T-cell (primary cell): ENCODE results near the gene PADI2. TPM values are rescaled to one million over a fixed set of nuclear protein-coding genes. Genes with fewer than 3 reads are reported as not detected.

Experiments
- ATAC-seq, 4 experiments: fragments of 200-7000 bp in 3 of 4; fragments of 150-1000 bp in 1 of 4; cut with Tn5 transposase; replicated peaks in 1 of 4; 1 replicate in 3 of 4; 2 replicates in 1 of 4; pipeline ENCODE4 v1.10.0; 2021; ENCODE audit warnings: moderate library complexity in 3 of 4, mild to moderate bottlenecking in 2 of 4, moderate number of reproducible peaks in 1 of 4
- CTCF ChIA-PET, 2 donors: fragments of 300-600 bp; sonication (Branson Sonifier 250); formaldehyde crosslinking; loops; one replicate each; lab custom pipeline; 2022; ENCODE audit warnings: antibody characterized with exemption in 2 of 2; lab: Charles Lee
- POLR2A ChIA-PET, 2 donors: fragments of 300-600 bp; sonication (Branson Sonifier 250); formaldehyde crosslinking; loops; one replicate each; lab custom pipeline; 2022; ENCODE audit warnings: antibody characterized with exemption in 2 of 2; lab: Charles Lee
- DNase-seq, 35 experiments: peaks; one replicate each; pipeline versions ENCODE4 v3.0.0 to v3.0.0-alpha.2; 2013 to 2023
- H3K27ac ChIP-seq: one replicate; pipeline ENCODE4 v1.5.1; 2013; ENCODE audit warnings: low read length
- H3K27me3 ChIP-seq, 2 experiments: replicated peaks in 1 of 2; 1 replicate in 1 of 2; 2 replicates in 1 of 2; pipeline versions ENCODE4 v1.6.1 to v1.7.0; 2013; ENCODE audit warnings: low read length in 1 of 2, mixed read lengths in 1 of 2; ENCODE audit not compliant: control insufficient read depth in 2 of 2, insufficient read depth in 2 of 2; ENCODE audit errors: extremely low read depth in 1 of 2
- H3K36me3 ChIP-seq, 2 donors: 1 replicate in 1 of 2; 2 replicates in 1 of 2; pipeline versions ENCODE4 v1.6.1 to v1.7.0; 2013; ENCODE audit warnings: low read length in 1 of 2; ENCODE audit not compliant: control insufficient read depth in 2 of 2, insufficient read depth in 1 of 2; ENCODE audit errors: extremely low read depth in 1 of 2
- H3K4me1 ChIP-seq, 2 experiments: 1 replicate in 1 of 2; 2 replicates in 1 of 2; pipeline versions ENCODE4 v1.6.1 to v1.7.0; 2013; ENCODE audit warnings: low read length in 2 of 2, mixed read lengths in 1 of 2; ENCODE audit not compliant: insufficient read depth in 2 of 2, control insufficient read depth in 1 of 2; ENCODE audit errors: extremely low read depth in 1 of 2
- H3K4me3 ChIP-seq, 2 donors: 1 replicate in 1 of 2; 2 replicates in 1 of 2; pipeline versions ENCODE4 v1.5.1 to v1.7.0; 2013; ENCODE audit warnings: mild to moderate bottlenecking in 2 of 2, low read length in 1 of 2, moderate library complexity in 1 of 2; ENCODE audit not compliant: control insufficient read depth in 1 of 2; ENCODE audit errors: extremely low read depth in 1 of 2
- H3K9me3 ChIP-seq: 2 replicates; pipeline ENCODE4 v1.7.0; 2013
- H3K27ac Mint-ChIP-seq, 2 donors: one replicate each; pipeline ENCODE4 v1.8.0; 2020 to 2021; ENCODE audit warnings: mild to moderate bottlenecking in 2 of 2, mixed read lengths in 2 of 2
- H3K27me3 Mint-ChIP-seq, 2 donors: one replicate each; pipeline ENCODE4 v1.8.0; 2021 to 2022; ENCODE audit warnings: mixed read lengths in 2 of 2
- H3K36me3 Mint-ChIP-seq: one replicate; pipeline ENCODE4 v1.8.0; 2021; ENCODE audit warnings: mixed read lengths
- H3K4me1 Mint-ChIP-seq, 3 donors: one replicate each; pipeline ENCODE4 v1.8.0; 2020 to 2022; ENCODE audit warnings: mixed read lengths in 3 of 3, mild to moderate bottlenecking in 1 of 3
- H3K4me3 Mint-ChIP-seq, 3 donors: one replicate each; pipeline ENCODE4 v1.8.0; 2020 to 2022; ENCODE audit warnings: mild to moderate bottlenecking in 3 of 3, mixed read lengths in 3 of 3, moderate library complexity in 3 of 3
- H3K9me3 Mint-ChIP-seq, 3 donors: one replicate each; pipeline ENCODE4 v1.8.0; 2020 to 2022; ENCODE audit warnings: mixed read lengths in 3 of 3
- WGBS: methylation state at CpG from one replicate; pipeline ENCODE4 v1.1.5; 2013; ENCODE audit warnings: missing lambda C conversion rate; ENCODE audit not compliant: insufficient coverage; 5-methylcytosine and 5-hydroxymethylcytosine counted together
- total RNA-seq, 35 experiments: library from RNA in 6 of 35; stranded (reverse) in 6 of 35; fragments of 120-200 nt in 1 of 35; gene quantifications; one replicate each; pipeline versions ENCODE4 v1.2.1 to v1.2.4 and lab custom pipeline; 2013 to 2026

Gene PADI2
- total RNA-seq, 5 donors from 2014 or later (not counting 1 experiment from before 2014, with no cell fraction given), result 0.23 to 0.35 (median 0.30) TPM; not detected in 2

- ATAC-seq (no peak), DNase-seq (no peak)
- H3K27me3 ChIP-seq, result peaks cover 0 to 52% of the 10 kb centered on the region in 2 experiments
- H3K27me3 Mint-ChIP-seq, result peaks cover 36 to 44% of the 10 kb centered on the region in 2 donors
- no peak overlapping the region for H3K4me3 Mint-ChIP-seq
- H3K36me3 ChIP-seq, result no peaks in the 10 kb centered on the region
- H3K4me3 ChIP-seq, result no peak overlapping the region
- H3K27ac Mint-ChIP-seq, result no peak overlapping the region
- H3K9me3 Mint-ChIP-seq, result no peaks in the 10 kb centered on the region
- H3K9me3 ChIP-seq, result no peaks in the 10 kb centered on the region
- ChIA-PET CTCF (no interaction called here), POLR2A (no interaction called here)
- no peak overlapping the region for H3K27ac ChIP-seq
- WGBS, result 57% methylated on average over 4 of the region's 7 CpGs
- no peaks in the 10 kb centered on the region for H3K36me3 Mint-ChIP-seq
- H3K4me1 ChIP-seq, result no peaks in the 10 kb centered on the region
- H3K4me1 Mint-ChIP-seq, result no peaks in the 10 kb centered on the region
Observed at GRCh38 chr1:17112496-17113236, 6.6 kb downstream of the PADI2 start.

DNA sequence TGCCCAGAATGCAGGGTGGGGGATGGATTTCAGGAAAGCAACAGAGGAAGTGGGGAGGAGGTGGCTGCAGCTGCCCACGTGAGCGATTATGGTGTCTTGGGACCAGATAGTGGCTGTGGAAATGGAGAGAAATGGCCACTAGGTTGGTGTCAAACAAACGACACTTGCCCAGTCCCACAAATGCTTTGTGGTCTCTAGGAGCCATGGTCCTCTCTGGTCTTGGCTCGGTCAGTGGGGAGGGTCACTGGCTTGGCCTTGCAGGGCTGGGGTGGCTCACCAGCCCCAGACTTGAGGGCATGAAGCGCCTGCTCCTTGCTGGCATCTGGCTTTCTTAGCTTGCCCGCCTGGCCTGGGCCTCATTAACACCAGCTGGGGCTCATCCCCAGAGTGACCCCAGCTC, 7.2 kb downstream of the PADI2 start:
- WGBS, result 55% methylated on average over 6 of the region's 6 CpGs
- ATAC-seq (no peak), DNase-seq (no peak)
- ChIA-PET CTCF (no interaction called here), POLR2A (no interaction called here)
- Histone ChIP-seq H3K36me3 (no peaks in the 10 kb centered on the region), H3K4me3 (no peak overlapping the region), H3K4me1 (no peaks in the 10 kb centered on the region), H3K27me3 (peaks cover 0 to 54% of the 10 kb centered on the region in 2 experiments), H3K9me3 (no peaks in the 10 kb centered on the region), H3K27ac (no peak overlapping the region)
- no peaks in the 10 kb centered on the region for H3K4me1 Mint-ChIP-seq
- H3K9me3 Mint-ChIP-seq, result no peaks in the 10 kb centered on the region
- H3K4me3 Mint-ChIP-seq, result no peak overlapping the region
- H3K36me3 Mint-ChIP-seq, result no peaks in the 10 kb centered on the region
- H3K27ac Mint-ChIP-seq, result no peak overlapping the region
- H3K27me3 Mint-ChIP-seq, result peaks cover 34 to 41% of the 10 kb centered on the region in 2 donors

GRCh38 chr1:17110555-17110926, 8.7 kb downstream of the PADI2 start:
- no peaks in the 10 kb centered on the region for H3K4me1 Mint-ChIP-seq
- H3K4me3 Mint-ChIP-seq, result no peak overlapping the region
- no peak for ATAC-seq
- no peak overlapping the region for H3K4me3 ChIP-seq
- H3K9me3 Mint-ChIP-seq, result no peaks in the 10 kb centered on the region
- no peaks in the 10 kb centered on the region for H3K9me3 ChIP-seq
- no peaks in the 10 kb centered on the region for H3K36me3 ChIP-seq
- H3K4me1 ChIP-seq, result no peaks in the 10 kb centered on the region
- no peak for DNase-seq
- H3K27ac ChIP-seq, result no peak overlapping the region
- 90% methylated on average over 1 of the region's 2 CpGs for WGBS
- no peaks in the 10 kb centered on the region for H3K36me3 Mint-ChIP-seq
- POLR2A ChIA-PET, result no interaction called here
- peaks cover 0 to 49% of the 10 kb centered on the region in 2 experiments for H3K27me3 ChIP-seq
- peaks cover 26 to 37% of the 10 kb centered on the region in 2 donors for H3K27me3 Mint-ChIP-seq
- CTCF ChIA-PET, result no interaction called here
- no peak overlapping the region for H3K27ac Mint-ChIP-seq

GRCh38 chr1:17109892-17110554, 9.2 kb downstream of the PADI2 start:
- Mint-ChIP-seq H3K4me1 (no peaks in the 10 kb centered on the region), H3K27ac (no peak overlapping the region), H3K36me3 (no peaks in the 10 kb centered on the region), H3K4me3 (no peak overlapping the region), H3K9me3 (no peaks in the 10 kb centered on the region), H3K27me3 (peaks cover 21 to 32% of the 10 kb centered on the region in 2 donors)
- no peaks in the 10 kb centered on the region for H3K36me3 ChIP-seq
- ATAC-seq (no peak), DNase-seq (no peak)
- H3K27ac ChIP-seq, result no peak overlapping the region
- 83% methylated on average over 3 of the region's 5 CpGs for WGBS
- H3K27me3 ChIP-seq, result peaks cover 0 to 45% of the 10 kb centered on the region in 2 experiments
- H3K4me1 ChIP-seq, result no peaks in the 10 kb centered on the region
- H3K4me3 ChIP-seq, result no peak overlapping the region
- ChIA-PET CTCF (no interaction called here), POLR2A (no interaction called here)
- no peaks in the 10 kb centered on the region for H3K9me3 ChIP-seq

DNA sequence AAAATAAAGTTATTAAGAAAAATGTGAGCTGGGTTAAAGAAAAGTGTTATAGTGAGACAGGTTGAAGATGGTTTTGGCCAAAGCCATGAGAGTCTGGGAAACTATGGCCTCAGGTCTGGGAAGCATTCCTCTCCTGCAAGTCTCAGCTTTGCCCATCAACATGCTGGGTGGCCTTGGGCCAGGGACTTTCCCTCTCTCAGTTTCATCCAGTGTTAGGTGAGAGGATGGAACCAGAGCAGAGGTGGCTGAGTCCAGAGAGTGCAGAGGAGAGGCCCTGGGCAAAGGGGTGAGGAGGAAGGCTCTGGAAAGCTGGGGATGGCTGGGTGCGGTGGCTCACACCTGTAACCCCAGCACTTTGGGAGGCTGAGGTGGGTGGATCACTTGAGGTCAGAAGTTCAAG, 10.5 kb downstream of the PADI2 start:
- no peaks in the 10 kb centered on the region for H3K4me1 Mint-ChIP-seq
- DNase-seq (no peak), ATAC-seq (no peak)
- Histone ChIP-seq H3K4me3 (no peak overlapping the region), H3K4me1 (no peaks in the 10 kb centered on the region), H3K9me3 (no peaks in the 10 kb centered on the region), H3K27me3 (peaks cover 0 to 41% of the 10 kb centered on the region in 2 experiments), H3K36me3 (no peaks in the 10 kb centered on the region), H3K27ac (no peak overlapping the region)
- WGBS, result no CpG with 5 or more reads among the region's 1 CpG
- ChIA-PET CTCF (no interaction called here), POLR2A (no interaction called here)
- H3K27ac Mint-ChIP-seq, result no peak overlapping the region
- H3K4me3 Mint-ChIP-seq, result no peak overlapping the region
- H3K36me3 Mint-ChIP-seq, result no peaks in the 10 kb centered on the region
- H3K27me3 Mint-ChIP-seq, result peaks cover 12 to 21% of the 10 kb centered on the region in 2 donors
- H3K9me3 Mint-ChIP-seq, result no peaks in the 10 kb centered on the region

DNA sequence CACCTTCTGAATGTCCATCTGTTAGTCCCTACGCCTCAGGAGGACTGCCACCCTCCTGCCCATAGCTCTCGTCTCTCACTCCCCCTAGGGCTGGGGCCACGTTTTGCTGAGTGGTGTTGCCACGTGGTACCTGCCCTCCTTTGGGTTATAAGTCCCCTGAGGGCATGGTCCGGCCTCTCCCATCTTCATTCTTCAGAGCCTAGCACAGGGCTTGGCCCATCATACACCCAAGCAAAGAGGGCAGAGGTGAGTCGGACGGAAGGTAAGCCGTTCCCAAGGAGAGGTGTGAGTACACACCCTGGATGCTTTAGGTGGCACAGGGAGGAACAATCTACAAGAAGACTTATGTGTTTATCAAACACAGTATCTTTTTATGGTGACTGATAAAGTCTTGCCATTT, 10.9 kb downstream of the PADI2 start:
- ChIA-PET POLR2A (interaction anchor here in 1 of 2 donors (0.5 kb wide), 1 partner anchor 71 kb away, joined by 3 read pairs; no protein-coding TSS in a partner anchor), CTCF (no interaction called here)
- WGBS, result 58% methylated on average over 4 of the region's 8 CpGs
- no peaks in the 10 kb centered on the region for H3K36me3 ChIP-seq
- H3K27me3 Mint-ChIP-seq, result peaks cover 12 to 21% of the 10 kb centered on the region in 2 donors
- ATAC-seq (no peak), DNase-seq (no peak)
- H3K27ac Mint-ChIP-seq, result no peak overlapping the region
- H3K9me3 Mint-ChIP-seq, result no peaks in the 10 kb centered on the region
- H3K4me1 ChIP-seq, result no peaks in the 10 kb centered on the region
- H3K9me3 ChIP-seq, result no peaks in the 10 kb centered on the region
- H3K27ac ChIP-seq, result no peak overlapping the region
- H3K36me3 Mint-ChIP-seq, result no peaks in the 10 kb centered on the region
- H3K4me3 Mint-ChIP-seq, result no peak overlapping the region
- peaks cover 0 to 36% of the 10 kb centered on the region in 2 experiments for H3K27me3 ChIP-seq
- H3K4me1 Mint-ChIP-seq, result no peaks in the 10 kb centered on the region
- no peak overlapping the region for H3K4me3 ChIP-seq
